Uterus (tissue), 4 donors: ENCODE data around the gene ZNF629. TPM values are rescaled to one million over a fixed set of nuclear protein-coding genes. Genes with fewer than 3 reads are reported as not detected.
"Not testable (repeated sequence)": the region's sequence is repeated elsewhere in the genome, so short reads cannot be mapped to it uniquely, and the experiment has no call there.

ENCODE experiments used
- DNase-seq, 2 donors: peaks; one replicate each; pipeline ENCODE4 v3.0.0-alpha.2; 2019 to 2020
- H3K27ac ChIP-seq, 2 donors: fragments of 200-600 bp; sonication (generic); 1 replicate in 1 of 2; 2 replicates in 1 of 2; pipeline ENCODE4 v1.5.1; 2016 to 2018
- H3K27me3 ChIP-seq, 2 donors: fragments of 200-600 bp; sonication (generic); one replicate each; pipeline ENCODE4 v1.5.1; 2018 to 2019; ENCODE audit warnings: control low read depth in 1 of 2
- H3K36me3 ChIP-seq, 2 donors: fragments of 200-600 bp; sonication (generic); one replicate each; pipeline ENCODE4 v1.5.1; 2019; ENCODE audit warnings: control low read depth in 1 of 2
- H3K4me1 ChIP-seq, 2 donors: fragments of 200-600 bp; sonication (generic); one replicate each; pipeline ENCODE4 v1.5.1; 2018 to 2019; ENCODE audit warnings: control low read depth in 1 of 2
- H3K4me3 ChIP-seq, 2 donors: fragments of 200-600 bp; sonication (generic); 1 replicate in 1 of 2; 2 replicates in 1 of 2; pipeline ENCODE4 v1.5.1; 2018 to 2019; ENCODE audit warnings: mild to moderate bottlenecking in 1 of 2
- H3K9me3 ChIP-seq, 2 donors: fragments of 200-600 bp; sonication (generic); one replicate each; pipeline ENCODE4 v1.5.1; 2019; ENCODE audit warnings: control low read depth in 1 of 2
- CTCF ChIP-seq, 4 experiments: fragments of 200-600 bp in 2 of 4; fragments of 450-650 bp in 2 of 4; sonication (generic) in 2 of 4; IDR thresholded peaks; one replicate each; pipeline ENCODE4 v1.5.1; 2016 to 2019; ENCODE audit warnings: antibody characterized with exemption in 4 of 4, mild to moderate bottlenecking in 2 of 4, moderate library complexity in 1 of 4
- POLR2A ChIP-seq, 2 donors: fragments of 450-650 bp; IDR thresholded peaks; one replicate each; pipeline ENCODE4 v1.6.1; 2016; ENCODE audit warnings: antibody characterized with exemption in 2 of 2, mild to moderate bottlenecking in 1 of 2, moderate library complexity in 1 of 2
- intact Hi-C: fragments of 100-400 bp; cut with DNase I; formaldehyde crosslinking; loops from one replicate; pipeline ENCODE4 v1.15.1; 2023; ENCODE audit warnings: low total_unique reads
- total RNA-seq, 4 donors: library from RNA; depleted of rRNA in 3 of 4; stranded (reverse); fragments of >200 nt in 3 of 4; gene quantifications; one replicate each; pipeline versions ENCODE4 v1.1.0 to v1.2.4, GENCODE V29; 2014 to 2023
- donor health status: DM: yes; HTN: yes; CAD: no.

ZNF629 gene
- total RNA-seq, 4 donors from 2014 or later, result 5.4 to 25.5 (median 10.7) TPM

GRCh38 chr16:30821891-30822290 is 34.9 kb upstream of the ZNF629 start:
- Histone ChIP-seq H3K4me1 (no peaks in the 10 kb centered on the region), H3K36me3 (no peaks in the 10 kb centered on the region), H3K9me3 (no peaks in the 10 kb centered on the region), H3K27me3 (no peaks in the 10 kb centered on the region), H3K4me3 (no peak overlapping the region), H3K27ac (no peak overlapping the region)
- no peak for TF ChIP-seq CTCF (IDR thresholded peaks at IDR 0.05)
- no peak for TF ChIP-seq POLR2A (IDR thresholded peaks at IDR 0.05)
- no peak for DNase-seq
- intact Hi-C loops, result no loop called here

GRCh38 chr16:30821441-30821840 is 34.4 kb upstream of the ZNF629 start:
- H3K4me1 ChIP-seq, intact Hi-C loops, H3K4me3 ChIP-seq: not testable (repeated sequence)

GRCh38 chr16:30820952-30821421 is 34.0 kb upstream of the ZNF629 start:
- Histone ChIP-seq H3K27ac (no peak overlapping the region), H3K9me3 (no peaks in the 10 kb centered on the region), H3K4me3 (no peak overlapping the region), H3K4me1 (no peaks in the 10 kb centered on the region), H3K36me3 (no peaks in the 10 kb centered on the region), H3K27me3 (no peaks in the 10 kb centered on the region)
- DNase-seq, result no peak
- TF ChIP-seq POLR2A (IDR thresholded peaks at IDR 0.05) (no peak), CTCF (IDR thresholded peaks at IDR 0.05) (no peak)
- intact Hi-C loops, result no loop called here

More at GRCh38 chr16:30821441-30821840, 34.4 kb upstream of the ZNF629 start:
- not testable (repeated sequence) for H3K36me3 ChIP-seq, H3K27ac ChIP-seq, H3K9me3 ChIP-seq, H3K27me3 ChIP-seq, DNase-seq

GRCh38 chr16:30816769-30817168 is 29.8 kb upstream of the ZNF629 start:
- H3K9me3 ChIP-seq, result no peaks in the 10 kb centered on the region
- no peak overlapping the region for H3K27ac ChIP-seq
- intact Hi-C loops, result no loop called here
- no peaks in the 10 kb centered on the region for H3K36me3 ChIP-seq
- no peaks in the 10 kb centered on the region for H3K4me1 ChIP-seq
- no peak overlapping the region for H3K4me3 ChIP-seq
- no peak for DNase-seq
- TF ChIP-seq POLR2A (IDR thresholded peaks at IDR 0.05), result no peak
- TF ChIP-seq CTCF (IDR thresholded peaks at IDR 0.05), result no peak
- H3K27me3 ChIP-seq, result no peaks in the 10 kb centered on the region

- intact Hi-C loops, result no loop called here
- TF ChIP-seq POLR2A (IDR thresholded peaks at IDR 0.05) (no peak), CTCF (IDR thresholded peaks at IDR 0.05) (no peak)
- no peaks in the 10 kb centered on the region for H3K9me3 ChIP-seq
- H3K4me1 ChIP-seq, result no peaks in the 10 kb centered on the region
- peak overlapping the region; percentile 73 to 74 for H3K27ac ChIP-seq
- H3K27me3 ChIP-seq, result no peaks in the 10 kb centered on the region
- no peak for DNase-seq
- no peaks in the 10 kb centered on the region for H3K36me3 ChIP-seq
- peak overlapping the region; percentile 24 to 35 for H3K4me3 ChIP-seq
Observed at GRCh38 chr16:30813821-30814189, 26.8 kb upstream of the ZNF629 start.

- H3K9me3 ChIP-seq, H3K27ac ChIP-seq, H3K4me1 ChIP-seq, H3K4me3 ChIP-seq, H3K36me3 ChIP-seq, H3K27me3 ChIP-seq, intact Hi-C loops, DNase-seq: not testable (repeated sequence)
Observed at GRCh38 chr16:30809675-30810074, 22.7 kb upstream of the ZNF629 start.

GRCh38 chr16:30808890-30809426 is 22.0 kb upstream of the ZNF629 start:
- intact Hi-C loops, result not testable (repeated sequence)

More at GRCh38 chr16:30808890-30809426, 22.0 kb upstream of the ZNF629 start:
- H3K27ac ChIP-seq, H3K4me3 ChIP-seq, H3K27me3 ChIP-seq, H3K36me3 ChIP-seq, H3K4me1 ChIP-seq, H3K9me3 ChIP-seq, DNase-seq: not testable (repeated sequence)
